ENCODE results near the gene PRKCE.
"Not testable (repeated sequence)": the region's sequence is repeated elsewhere in the genome, so short reads cannot be mapped to it uniquely, and the experiment has no call there.

PRKCE gene

DNA sequence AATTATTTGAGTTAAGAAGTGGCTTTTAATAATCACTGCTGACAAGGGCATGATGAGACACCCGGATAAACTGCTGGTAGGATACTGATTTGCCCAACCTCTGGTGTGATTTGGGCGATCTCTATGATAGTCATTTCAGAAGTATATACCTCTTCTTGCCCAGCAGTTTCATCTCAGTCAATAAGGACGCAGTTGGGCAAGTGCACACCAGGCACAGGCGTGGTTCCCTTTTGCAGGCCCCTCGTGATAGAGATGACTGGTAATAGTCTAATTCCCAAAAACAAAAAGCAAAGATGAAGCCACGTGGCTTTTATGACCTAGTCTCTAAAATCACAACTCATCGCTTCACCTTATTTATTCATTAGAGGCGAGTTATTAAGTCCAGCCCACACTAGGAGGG, 246.4 kb downstream of the PRKCE start:
- DNase-seq = peak; percentile 12

DNA sequence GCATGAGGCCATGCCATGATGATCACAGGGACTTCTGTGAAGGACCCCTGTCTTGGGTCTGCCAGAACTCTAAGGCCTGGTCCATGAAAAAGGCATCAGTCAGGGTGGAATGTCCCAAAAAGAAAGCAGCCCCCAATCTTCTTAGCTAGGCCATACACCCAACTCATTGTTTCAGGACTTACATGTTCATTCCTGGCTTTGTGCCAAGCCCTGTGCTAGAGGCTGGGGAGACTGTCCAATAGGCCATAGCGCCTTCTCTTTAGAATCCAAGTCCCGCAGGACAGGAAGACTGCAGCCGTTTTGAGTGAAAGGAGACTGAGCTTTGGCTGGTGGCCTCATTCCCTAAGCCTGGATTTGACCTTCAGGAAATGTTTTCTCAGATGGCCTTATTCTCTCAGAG, 247.3 kb downstream of the PRKCE start:
- no peak for DNase-seq

DNA sequence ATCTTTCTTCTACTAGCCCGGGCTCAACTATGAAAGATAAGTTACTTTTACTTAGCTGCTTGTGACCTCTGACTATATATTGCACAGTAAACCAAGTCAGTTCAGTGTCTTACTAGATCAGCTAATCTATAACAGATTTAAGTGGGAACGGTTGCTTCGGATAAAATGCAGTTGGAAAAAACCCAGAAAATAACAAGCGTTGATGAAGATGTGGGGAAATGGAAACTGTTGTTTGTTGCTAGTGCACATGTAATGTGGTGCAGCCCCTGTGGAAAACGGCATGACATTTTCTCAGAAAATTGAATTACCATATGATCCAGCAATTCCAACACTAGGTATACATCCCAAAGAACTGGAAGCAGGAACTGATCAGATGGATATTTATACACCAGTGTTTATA, 248.5 kb downstream of the PRKCE start:
- no peak for DNase-seq

DNA sequence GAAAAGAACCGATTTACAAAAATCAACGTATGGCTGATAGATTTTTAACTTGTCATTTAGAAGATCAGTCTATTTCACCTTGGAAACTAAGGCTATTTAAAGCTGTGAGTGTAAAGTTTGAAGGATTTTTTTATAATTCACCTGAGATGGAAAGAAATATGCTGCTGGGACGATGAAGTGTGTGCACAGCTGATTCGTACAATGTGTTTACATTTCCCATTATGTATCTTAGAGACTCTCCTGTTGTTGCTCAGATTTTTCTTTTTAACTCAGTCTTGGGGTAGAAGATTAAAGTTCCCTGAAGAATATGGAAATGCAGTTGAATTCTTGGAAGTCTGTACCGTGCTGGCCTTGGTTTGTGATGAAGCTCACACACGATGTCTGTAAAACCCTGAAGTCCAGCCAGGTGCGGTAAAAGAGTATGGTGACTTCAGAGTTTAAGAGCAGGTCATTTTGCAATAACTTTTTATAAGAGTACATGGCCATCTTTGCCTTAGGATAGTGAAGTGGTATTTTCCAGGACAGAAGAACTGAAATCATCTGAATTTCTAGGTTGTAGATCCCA, 250.1 kb downstream of the PRKCE start:
- no peak for DNase-seq

DNA sequence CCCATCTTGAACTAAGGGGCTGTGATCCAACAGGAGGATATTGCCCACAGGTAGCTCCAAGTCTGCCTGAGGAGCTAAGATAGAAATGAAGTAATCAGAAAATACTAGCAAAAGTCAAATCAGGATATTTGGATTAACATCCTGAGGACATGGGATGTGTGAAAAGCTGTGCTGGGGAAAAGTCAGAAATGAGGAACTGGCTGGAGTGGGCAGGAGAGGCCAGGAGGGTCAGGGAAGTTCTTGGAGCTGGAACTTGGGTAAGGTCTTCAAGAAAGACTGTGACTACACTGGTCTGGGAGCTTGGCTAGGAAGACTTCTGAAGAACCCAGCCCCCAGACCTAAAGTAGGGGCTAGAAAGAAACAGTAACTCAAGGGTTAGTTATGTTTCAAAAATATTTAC, 250.9 kb downstream of the PRKCE start:
- no peak for DNase-seq

DNA sequence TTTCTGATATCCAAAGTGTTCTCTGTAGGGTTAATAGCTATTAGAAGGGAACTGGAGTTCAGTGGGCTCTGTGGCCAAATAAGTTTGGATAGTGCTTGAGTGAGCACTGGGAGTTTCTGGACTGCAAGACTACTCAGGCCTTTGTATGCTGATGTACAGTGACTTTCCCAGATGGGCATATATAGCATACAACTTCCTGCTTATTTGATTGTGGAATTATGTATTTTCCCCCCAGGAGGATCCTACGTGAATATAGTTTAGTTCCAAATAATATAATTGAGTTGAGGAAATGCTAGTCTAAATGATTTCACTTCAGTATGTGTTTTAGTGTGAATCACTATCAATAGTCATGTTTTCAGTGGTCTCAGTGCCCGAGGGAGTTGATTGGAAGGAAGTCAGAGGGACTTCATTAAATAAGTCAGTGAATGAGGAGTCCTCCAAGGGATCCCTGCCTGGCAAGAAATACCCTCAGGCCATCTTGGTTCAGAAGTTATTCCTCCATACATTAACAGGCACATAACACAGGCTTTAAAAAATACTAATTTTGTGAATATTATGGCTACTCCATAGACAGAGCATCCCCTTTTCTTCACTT, 251.4 kb downstream of the PRKCE start:
- DNase-seq = no peak

DNA sequence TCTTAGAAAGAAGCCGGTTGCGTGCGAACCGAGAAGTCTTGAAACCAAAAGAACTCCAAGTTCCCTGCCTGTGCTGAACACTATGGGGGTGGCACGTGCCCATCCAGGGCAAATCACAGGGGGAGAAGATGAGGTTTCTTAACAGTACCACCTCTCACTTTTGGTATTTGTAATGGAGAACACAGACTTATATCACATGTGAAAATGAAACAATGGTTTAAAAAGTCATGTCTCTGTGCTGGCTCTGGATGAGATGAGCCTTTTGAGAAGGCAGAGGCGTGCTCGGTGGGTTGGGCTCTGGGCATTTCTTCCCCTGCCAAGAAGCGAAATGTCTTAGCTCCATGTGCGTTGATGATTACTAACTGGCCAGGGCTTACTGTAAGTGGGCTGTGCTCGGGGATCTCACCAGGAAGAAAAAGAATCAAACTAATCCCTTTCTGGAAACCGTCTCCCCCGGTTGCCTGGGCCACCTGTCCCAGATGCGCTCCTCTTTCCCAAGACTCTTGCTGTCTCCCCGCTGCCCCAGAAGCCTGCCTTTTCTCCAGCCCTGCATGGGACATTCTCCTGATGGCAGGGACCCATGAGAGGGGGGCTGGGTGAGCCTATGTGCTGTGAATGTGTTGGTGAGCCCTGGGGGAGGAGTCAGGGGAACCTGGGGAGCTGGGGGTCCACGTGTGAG, 252.9 kb downstream of the PRKCE start:
- DNase-seq = no peak

DNA sequence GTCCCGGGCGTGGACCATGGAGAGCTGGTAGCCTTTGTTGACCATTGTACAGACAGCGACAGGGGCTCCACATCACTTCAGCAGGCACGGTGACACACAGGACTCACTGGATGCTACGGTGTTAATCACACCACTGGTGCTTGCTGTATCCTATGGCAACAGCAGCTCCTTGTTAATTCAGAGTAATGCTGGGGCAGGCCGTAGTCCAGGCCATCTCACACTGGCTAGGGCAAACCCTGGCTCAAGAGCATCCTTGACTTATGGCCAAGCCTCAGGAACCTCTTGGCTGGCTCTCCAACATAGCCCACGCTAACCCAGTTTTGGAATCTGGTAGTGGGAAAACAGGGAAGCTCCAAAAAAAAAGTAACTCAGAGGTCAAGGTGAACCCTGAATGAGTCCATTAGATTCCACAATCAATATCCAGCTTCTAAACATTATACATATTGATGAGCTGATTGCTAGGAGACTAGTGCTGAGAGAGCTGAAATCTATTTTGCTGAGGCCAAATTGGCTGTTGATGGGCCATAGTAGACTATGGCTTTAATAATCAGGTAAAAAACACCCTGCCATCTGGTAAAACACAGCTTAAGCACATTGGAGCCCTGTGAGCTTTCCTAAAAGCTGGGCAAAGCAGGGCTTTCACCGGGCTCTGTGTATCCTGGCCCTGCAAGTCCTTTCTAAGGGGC, 253.6 kb downstream of the PRKCE start:
- no peak for DNase-seq

DNA sequence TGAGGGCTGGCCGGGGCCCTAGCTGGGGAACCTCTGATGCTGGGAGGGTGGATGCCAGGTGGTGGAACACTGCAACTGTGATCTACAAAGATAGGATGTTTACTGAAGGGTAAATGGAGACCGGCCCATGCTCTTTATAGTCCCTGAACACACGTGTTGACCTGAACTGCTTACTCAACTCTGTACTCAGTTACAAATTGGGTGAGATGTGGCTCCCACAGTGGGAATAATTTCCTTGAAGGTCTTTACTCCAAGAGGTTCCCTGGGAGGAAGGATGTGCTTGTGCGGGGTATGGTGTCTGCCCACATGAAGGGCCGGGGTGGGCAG, 254.1 kb downstream of the PRKCE start:
- DNase-seq = no peak

DNA sequence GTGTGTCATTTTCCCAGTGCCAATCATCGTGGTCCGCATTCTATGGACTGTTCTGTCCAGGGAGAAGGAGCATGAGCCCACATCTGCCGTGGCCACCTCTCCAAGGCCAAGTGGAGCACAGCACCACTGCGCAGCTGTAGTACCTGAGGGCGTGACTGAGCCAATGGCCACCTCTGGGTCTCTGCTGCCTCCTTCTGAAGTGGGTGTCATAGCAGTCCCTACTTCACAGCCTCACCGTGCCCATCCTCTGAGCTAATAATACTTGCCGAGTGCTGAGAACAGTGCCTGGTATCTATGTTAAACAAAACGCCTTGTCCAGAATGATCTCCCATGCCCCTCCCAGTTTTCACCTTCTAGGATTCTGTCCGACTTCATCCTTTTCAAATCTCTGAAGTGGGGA, 256.1 kb downstream of the PRKCE start:
- DNase-seq = no peak

DNA sequence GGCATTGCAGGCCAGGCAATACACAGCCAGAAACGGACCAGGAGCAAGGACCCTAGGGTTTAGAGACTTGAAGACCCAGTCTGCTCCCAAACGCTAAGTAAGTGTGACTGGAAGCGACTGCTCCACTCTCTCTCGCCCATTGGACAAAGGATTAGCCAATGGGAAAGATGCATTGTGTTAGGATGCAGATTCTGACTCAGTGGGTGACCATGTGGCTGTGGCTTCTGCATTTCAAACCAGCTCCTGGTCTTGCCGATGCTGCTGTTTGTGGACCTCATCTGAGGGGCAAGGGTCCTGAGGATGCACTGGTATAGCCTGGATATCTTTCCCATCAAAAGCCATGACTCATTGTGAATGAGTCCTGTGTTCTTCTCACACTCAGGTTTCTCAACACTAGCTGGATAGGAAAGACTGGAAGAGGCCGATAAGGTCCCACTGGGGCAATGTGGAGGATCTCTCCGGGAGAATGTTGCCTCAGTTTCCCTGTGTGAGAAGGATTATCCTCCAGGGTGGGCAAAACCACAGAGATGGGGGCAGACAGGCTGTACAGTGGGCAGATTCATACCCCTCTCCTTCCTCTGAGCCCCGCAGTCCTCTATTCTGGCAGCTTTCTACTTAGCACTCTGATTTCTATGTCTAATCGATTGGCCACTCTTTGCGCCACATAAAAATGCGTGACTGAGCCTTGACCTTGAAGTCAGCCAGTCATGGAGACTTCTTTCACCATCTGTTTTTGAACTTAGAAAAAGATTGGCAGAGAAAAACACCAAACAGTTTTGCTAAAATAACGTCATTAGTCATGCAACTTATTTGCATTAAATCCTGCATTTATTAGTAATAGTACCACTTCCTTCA, 257.1 kb downstream of the PRKCE start:
- DNase-seq = no peak

DNA sequence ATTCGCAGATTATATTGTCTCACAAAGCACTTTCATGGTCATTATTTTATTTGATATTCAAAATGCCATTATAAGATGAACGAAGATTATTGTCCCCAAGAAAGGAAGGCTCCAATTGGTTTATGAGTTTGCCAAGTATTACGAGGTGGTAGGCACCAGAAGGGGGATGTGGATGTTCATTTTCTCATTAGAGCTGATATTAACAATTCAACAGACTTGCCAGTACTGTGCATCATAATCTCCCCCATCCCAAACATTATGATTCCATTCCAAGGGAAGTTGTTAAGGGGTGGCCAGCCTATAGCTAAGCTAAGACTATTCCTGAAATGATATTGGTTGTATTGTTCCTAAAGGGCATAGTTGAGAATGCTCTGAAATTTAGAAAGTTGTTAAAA, 257.7 kb downstream of the PRKCE start:
- no peak for DNase-seq

DNA sequence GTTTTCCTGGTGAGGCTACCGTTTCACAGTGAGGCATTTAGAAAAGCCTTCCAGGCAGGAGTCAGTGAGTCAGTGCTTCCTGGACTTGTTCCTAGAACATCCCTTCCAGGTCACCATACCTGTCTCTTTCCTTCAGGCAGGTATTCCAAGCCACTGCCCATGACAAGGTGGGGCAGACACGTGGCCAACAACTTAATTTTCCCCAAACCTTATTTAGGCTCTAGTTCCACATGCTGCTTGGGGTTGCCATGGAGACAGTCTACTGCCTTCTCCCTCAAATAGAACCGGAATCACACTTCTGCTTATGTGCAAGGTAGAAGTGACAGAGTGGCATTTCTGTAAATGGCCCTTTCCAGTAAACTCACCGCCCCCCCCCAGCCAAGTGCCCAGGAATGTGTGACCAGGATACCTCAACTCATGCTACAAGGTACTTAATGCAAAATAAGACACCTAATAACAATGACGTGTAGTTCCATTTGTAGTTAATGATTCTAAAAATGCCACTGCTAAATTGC, 258.3 kb downstream of the PRKCE start:
- peak; percentile 26 for DNase-seq

DNA sequence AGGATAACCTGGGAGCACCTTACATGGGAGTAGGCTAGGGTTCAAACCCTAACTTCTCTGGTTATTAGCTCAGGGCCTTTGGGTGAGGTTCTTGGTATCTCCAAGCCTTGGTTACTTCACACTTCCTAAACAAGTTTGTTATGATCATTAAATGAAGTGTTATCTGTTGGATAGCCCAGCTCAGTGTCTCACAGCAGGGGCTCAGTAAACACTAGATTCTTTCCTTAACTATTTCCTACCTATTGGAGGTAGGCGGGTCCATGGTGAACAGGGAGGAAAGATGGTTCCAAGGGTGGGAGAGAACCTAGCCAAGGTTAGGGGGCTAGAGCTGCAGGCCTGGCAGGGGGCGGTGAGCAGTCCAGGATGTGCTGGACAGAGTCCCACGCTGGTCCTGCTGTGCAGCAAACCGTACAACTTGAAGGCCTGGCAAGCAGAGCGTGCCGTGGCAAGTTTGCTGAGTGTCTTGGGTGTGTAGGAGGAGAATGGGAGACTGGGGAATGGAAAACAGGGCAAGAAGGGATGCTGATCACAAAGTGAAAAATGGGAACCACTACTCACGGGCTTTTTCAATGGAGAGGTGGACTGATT, 259.1 kb downstream of the PRKCE start:
- DNase-seq = no peak

DNA sequence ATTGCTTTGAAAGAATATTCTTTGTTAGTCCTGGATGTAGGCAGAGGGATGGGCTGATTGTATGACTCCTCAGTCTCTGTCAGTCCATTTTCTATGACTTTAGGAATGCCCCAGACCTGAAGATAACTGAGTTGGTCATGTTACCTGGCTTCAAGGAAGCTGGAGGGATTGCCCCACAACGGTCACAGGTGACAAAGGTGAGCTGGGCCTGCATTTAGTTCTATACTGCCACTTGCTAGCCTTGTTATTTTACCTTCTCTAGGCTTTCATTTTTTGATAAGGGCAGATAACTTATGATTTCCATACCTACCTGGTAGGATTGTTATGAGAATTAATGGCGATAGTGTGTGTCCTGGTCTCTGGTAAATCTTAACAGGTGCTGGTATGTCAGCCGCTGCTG, 260.1 kb downstream of the PRKCE start:
- no peak for DNase-seq

DNA sequence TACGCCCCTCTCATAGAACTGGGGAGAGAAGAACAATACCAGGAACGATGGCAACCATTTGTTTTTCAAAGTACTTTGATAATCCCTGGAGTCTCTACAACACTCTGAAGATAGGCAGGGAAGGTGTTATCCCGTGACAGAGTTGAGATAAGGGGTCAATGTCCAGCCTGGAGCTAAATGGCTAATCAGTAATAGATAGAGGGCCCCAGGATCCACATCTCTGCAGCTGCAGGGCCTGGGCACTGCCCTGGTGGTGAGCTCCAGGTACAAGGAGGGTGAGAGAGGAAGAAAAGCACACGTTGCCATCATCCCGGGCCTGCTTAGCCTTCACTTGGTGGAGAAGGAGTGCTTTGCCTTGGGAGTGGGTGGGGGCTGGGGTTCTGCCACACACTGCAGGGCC, 260.6 kb downstream of the PRKCE start:
- no peak for DNase-seq

DNA sequence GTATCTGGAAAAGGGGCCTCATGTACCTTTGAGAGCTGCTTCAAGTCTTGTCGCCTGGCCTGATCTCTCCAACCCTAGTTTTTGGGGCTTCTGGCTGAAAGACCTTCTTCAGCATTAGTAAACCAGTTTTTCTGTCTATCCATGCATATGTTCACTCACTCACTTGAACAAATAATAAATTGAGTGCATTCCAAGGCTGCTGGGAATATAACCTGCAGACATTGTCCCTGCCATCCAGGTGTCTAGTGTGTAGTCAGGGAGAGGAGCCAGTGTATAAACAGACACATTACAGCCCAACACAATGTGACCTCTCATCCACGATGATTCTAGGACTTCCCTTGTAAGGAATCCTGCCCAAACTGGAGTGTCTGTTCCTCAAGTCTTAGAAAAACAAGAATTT, 262.1 kb downstream of the PRKCE start:
- DNase-seq = no peak

DNA sequence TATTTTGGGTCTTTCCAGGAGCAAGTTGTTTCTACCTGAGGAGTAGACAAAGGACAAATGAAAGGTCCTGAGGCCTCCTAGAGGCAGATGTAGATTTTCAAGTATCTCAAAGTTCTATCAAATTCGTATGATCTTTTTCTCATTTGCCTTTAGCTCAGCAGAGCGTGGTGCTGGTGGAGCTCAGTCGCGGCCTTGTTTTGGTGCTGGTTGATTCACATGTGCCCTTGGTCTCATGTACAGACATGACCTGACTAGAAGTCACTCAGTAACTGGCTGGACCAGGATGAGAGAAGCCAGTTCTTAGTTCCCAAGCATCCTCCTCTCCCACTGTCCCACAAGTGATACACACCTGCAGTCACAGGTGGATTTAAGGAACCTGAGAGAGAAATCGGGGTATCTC, 264.0 kb downstream of the PRKCE start:
- DNase-seq = no peak

DNA sequence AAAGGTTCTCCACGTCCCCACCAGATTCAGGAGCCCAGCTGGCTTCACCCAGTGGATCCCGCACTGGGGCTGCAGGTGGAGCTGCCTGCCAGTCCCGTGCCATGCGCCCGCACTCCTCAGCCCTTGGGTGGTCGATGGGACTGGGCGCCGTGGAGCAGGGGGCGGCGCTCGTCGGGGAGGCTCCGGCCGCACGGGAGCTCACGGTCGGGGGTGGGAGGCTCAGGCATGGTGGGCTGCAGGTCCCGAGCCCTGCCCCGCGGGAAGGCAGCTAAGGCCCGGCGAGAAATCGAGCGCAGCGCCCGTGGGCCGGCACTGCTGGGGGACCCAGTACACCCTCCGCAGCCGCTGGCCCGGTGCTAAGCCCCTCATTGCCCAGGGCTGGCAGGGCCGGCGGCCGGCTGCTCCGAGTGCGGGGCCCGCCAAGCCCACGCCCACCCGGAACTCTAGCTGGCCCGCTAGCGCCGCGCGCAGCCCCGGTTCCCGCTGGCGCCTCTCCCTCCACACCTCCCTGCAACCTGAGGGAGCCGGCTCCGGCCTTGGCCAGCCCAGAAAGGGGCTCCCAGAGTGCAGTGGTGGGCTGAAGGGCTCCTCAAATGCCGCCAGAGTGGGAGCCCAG, 266.2 kb downstream of the PRKCE start:
- DNase-seq = not testable (repeated sequence)

DNA sequence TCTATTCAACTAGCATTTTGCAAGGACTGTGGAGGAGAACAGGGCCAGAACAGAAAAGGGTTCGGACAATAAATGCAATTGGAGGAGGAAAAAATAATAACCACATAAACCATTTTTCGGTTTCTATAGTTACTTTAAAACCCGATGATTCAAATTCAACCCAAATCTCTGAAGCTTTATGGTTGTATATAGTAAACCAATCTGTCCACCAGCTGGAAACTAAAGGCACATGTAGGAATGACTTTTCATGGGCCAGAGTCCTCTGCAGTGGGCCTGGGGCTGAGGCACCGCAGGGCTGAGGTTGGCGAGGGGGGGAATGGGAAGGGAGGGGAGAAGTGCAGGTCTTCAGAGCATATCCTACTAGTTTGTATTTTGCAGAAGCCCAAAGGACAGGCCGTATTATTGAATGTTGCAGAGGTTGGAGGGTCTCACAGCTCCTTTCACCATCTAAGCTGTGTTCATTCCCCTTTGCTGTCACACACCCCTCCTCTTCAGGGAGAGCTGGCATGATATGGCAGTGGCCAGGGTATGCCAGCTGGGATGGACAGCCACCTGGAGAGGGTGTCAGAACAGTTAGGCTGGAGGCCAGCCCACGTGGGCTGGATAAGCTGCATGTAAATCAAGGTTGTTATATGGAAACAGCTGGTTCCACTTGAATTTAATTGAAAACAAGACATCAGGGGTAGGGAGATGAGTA, 267.1 kb downstream of the PRKCE start:
- no peak for DNase-seq

DNA sequence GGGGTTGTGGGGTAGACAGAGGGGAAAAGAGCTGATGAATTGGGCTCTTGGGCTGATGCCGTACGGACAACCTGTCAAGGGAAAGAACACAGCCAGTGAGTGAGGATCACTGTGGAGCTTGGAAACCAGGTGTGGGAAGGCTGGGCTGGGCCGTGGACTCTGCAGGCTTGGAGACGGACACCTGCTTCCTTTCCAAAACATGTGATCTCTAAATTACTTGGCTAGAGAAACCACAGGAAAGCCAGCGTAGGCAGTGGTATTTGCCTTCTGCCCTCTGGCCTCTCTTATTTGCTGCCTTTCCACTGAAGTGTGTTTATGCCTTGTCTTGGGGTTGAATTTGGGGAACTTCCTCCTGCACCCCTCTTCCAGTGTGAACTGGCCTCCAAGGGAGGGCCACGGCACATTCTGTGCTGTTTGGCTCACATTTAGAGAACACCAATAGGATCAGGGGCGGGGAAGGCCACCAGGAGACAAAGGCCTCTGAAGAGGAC, 267.7 kb downstream of the PRKCE start:
- no peak for DNase-seq

DNA sequence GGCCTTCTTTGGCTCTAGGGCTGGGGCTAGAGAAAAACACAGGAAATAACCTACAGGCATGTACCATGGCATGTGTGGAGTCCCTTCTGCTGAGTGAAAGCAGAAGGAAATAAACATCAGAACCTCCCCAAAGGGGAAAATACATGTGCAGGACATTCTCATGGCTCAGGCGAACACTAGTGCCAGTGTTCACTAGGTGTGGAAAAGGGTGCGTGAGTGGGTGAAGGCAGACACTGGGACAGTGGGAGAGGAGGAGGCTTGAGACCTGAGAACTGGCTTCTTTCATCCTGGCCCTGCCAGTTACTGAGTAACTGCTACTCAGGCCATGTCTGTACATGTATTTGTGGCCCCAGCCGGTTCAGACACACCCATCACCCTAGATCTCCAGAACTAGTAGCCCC, 268.2 kb downstream of the PRKCE start:
- DNase-seq = no peak
